SH-SY5Y (cell line): ENCODE results near the gene CPB2.

ENCODE experiments used
- GATA2 ChIP-seq: IDR thresholded peaks from 2 replicates; pipeline ENCODE4 v1.6.1; 2011; ENCODE audit warnings: mild to moderate bottlenecking, low read depth, low read length
- GATA3 ChIP-seq: IDR thresholded peaks from 2 replicates; pipeline ENCODE4 v1.6.1; 2011; ENCODE audit warnings: low read depth, mild to moderate bottlenecking, low read length, moderate library complexity

CPB2 gene, protein sequence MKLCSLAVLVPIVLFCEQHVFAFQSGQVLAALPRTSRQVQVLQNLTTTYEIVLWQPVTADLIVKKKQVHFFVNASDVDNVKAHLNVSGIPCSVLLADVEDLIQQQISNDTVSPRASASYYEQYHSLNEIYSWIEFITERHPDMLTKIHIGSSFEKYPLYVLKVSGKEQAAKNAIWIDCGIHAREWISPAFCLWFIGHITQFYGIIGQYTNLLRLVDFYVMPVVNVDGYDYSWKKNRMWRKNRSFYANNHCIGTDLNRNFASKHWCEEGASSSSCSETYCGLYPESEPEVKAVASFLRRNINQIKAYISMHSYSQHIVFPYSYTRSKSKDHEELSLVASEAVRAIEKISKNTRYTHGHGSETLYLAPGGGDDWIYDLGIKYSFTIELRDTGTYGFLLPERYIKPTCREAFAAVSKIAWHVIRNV

GRCh38 chr13:46104868-46105267 is at the start of gene CPB2:
Gene CPB2 (minus strand): TSS chr13:46105033. CDS start chr13:46105009, 24 bp downstream.
- no peak for TF ChIP-seq GATA2
- no peak for TF ChIP-seq GATA3

GRCh38 chr13:46154136-46154801 is 49.4 kb upstream of the CPB2 start:
- TF ChIP-seq GATA2 (no peak), GATA3 (no peak)

DNA sequence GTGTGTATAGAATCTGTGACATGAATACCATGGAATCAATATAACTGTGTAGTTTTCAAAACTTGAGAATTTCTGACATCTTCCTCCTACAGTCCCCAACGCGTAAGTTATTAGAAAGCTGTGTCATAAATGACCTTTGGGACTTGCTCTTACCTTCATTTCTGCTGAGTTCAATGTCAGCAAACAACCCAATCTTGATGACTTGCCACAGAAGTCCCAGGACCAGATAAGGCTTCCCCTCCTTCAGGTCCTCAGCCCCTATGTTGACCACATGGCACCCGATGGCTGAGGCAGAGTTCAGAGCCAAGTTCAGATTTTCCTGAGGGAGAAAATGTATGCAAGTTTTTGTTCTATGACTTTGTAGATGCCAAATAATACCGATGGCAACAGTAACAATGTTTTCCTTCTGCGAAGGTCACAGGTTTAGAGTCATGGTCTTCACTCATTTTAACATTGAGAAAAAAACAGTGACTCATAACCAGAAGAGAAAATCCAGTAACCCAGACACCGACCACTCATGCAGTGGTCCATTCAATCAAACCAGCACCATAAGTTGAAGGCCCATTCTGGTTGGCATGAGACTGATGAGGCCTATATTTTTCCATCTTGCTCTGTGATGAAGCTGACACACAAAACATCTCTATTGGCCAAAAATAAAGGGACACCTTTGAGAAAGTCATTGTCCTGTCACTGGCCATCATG is 47.9 kb upstream of the CPB2 start:
- TF ChIP-seq GATA3 = no peak
- no peak for TF ChIP-seq GATA2

DNA sequence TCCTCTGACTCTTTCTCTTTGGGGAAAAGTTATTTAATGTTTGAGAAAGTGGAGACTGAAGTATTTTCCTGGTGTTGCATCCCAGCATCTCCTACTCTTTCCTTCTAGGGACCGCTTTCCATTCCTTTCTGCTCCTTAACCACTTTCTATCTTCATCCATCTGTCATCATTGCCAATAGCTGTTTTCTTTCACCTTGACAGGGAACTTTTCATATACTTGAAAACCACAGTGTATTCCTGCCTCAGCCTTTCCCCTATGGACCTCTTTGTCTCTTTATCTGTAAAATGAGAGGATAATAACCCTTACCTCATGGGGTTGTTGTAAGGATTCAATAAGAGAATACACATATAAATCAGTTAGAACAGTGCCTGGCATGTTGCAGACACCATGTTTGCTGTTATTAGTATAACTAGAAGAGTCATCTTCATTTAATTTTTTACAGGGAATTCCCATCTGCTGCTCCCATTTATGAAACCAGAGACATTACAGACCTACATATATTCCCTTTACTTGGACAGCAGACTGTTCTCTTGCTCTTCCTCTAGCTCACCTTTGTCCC is 45.4 kb upstream of the CPB2 start:
- TF ChIP-seq GATA3 (no peak), GATA2 (no peak)

DNA sequence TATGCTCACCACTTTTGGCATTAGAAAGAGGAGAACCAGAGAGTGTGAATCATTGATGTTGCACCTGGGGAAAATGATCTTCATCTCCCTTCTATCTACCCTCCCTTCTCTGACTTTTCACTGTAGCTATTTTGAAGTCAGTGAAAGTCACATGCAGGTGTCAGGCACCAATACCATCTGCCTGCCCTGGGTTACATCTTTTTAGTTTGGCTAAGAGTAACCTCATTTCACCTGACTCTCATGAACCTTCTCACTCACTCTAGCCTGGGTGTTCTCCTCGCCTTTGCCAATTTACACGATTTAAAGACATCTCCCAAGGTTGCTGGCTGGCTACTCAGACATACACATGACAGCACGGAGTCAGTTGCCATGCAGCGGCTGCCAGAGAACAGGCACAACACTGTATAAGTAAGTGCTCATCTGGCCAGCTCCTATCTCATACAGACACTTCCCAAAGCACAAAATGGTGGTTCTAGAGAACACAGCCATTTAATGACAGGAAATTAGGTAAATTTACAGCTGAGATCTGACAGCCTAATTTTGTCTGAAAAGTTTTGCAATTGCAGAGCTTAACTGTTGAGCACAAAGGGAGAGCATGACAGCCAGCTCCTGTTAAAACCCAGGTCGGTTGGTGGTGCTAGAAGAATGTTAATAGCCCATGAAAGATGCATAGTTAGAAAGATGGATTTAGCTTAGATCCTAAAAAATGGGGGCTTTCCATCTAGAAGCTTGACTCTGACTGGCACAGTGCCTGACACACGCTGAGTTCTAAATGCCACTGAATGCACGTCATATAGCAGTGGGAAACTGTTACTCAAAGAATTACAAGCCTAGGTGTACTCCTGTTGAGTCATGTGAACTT is 44.7 kb upstream of the CPB2 start:
- TF ChIP-seq GATA3 (no peak), GATA2 (no peak)

- TF ChIP-seq GATA2 (no peak), GATA3 (no peak)
Observed at GRCh38 chr13:46146898-46147297, 42.1 kb upstream of the CPB2 start.

DNA sequence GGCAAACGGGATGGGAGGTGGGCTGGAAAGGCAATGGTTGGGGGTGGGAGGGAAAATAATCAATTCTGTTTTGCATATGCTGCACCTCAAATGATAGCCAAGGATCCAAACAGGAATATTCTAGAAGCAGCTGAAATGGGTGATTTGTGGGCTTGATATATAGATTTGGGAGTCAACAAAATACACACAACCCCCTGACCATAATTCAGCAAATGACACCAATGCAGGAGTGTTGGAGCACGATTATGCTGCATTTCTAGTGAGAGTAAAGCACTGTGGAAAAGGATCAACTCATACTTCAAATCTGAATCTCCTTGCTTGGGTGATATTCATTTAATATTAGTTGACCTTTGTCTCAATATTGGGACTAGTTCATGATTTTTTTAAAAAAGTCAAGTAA is 41.1 kb upstream of the CPB2 start:
- TF ChIP-seq GATA3 (no peak), GATA2 (no peak)

GRCh38 chr13:46145135-46145534 is 40.3 kb upstream of the CPB2 start:
- TF ChIP-seq GATA2 (no peak), GATA3 (no peak)

GRCh38 chr13:46143184-46143701 is 38.4 kb upstream of the CPB2 start:
- TF ChIP-seq GATA3 (no peak), GATA2 (no peak)

GRCh38 chr13:46142776-46143175 is 37.9 kb upstream of the CPB2 start:
- TF ChIP-seq GATA2 = no peak
- TF ChIP-seq GATA3 = no peak

DNA sequence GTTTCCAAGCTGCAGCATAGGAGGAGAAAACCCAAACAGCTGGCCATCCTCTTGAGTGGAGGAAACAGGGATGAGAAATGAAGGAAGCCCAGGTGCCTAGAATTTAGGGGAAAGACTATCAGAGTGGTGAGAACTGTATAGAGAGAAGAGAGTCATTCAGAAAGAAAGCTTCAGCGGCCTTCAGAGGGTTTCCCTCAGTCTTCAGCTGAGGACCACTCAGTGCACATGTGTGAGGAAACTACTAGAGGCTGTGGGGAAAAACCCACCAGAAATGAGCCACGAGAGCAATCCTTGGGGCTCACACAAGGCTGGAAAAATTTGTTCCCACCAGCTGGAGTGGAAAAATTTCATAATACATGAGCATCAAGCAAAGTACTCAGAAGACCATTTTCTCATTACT is 35.2 kb upstream of the CPB2 start:
- TF ChIP-seq GATA3 = no peak
- TF ChIP-seq GATA2 = no peak

DNA sequence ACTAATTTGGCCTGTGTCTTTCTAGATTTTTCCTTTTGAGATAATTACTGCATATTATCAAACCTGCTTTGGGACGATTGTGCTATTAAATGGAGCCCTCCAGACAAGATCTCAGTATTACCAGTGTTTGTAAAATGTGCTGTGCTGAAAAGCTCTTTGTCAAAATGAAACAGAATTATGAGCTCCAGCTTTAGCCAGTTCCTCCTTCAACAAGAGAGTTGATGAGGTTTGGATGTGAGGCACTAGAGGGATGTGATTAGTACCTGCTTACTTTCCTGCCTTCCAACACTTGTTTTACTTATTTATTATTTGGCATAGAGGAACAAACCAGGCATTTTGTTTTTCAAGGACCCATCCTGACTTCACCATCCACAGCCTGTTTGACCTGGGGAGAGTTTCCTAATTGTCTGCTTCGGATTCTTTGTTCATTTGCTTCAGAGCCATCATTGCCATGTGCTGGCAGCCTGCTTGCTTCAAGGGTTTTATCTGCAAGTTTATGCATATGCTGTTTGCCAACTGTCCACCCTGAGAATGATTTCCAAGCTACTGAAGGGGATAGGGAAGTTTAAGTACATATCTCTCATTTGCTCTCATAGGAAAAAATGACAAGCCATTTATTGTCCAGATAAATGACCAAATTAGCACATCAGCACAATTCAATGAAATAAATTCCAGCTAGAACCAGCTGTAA is 32.9 kb upstream of the CPB2 start:
- TF ChIP-seq GATA3 (no peak), GATA2 (no peak)

- no peak for TF ChIP-seq GATA3
- TF ChIP-seq GATA2 = no peak
Observed at GRCh38 chr13:46136688-46137087, 31.9 kb upstream of the CPB2 start.
